Measurements from ENCODE around the gene UNCX.

- TF ChIP-seq GATA3 (IDR thresholded peaks at IDR 0.05; ENCODE audit: low read depth, low read length) (no peak), GATA2 (IDR thresholded peaks at IDR 0.05; ENCODE audit: low read depth, low read length) (no peak)
These were observed 1.6 kb downstream of the UNCX start for GRCh38 chr7:1234049-1234880.
